Measurements from ENCODE around the gene LBH.

Gene LBH

DNA sequence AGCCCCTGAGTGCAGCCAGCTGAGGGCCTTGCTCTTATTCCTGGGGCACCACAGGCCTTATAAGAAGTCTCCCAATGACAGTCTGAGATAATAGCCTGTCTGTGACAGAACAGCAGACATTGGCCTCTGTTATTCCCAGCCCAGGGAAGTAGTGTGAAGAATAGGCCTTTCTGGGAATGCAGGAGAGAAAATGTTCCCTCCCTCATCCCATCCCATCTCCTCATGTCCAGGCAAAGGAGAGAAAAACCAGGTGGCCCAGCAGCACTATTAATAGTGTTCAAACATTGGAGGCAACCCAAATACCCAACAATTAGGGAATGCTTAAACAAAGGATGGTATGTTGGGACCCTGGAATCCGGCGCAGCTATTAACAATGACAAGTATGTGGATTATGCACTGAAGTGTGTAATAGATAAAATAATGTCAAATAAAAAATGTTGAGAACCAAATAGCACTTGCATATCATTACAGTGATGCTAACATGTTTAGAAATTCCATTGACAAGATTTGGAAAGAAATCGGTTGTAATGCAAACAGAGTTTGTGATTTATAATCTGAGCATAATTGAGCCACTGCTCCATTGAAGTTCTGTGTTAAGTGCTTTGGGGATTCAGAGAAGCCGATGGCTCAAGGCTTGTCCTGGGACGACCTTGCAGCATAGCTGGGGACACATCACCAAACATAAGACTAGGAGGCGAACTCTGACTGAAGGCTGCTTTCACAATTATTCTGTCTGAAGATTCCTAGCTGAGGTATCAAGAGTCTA lies 69.3 kb downstream of the LBH start:
- peaks cover 0 to 2% (median 0%) of the 10 kb centered on the region in 5 experiments for H3K9me3 ChIP-seq (ENCODE audit: control extremely low read depth in 1 of 5, control insufficient read depth in 4 of 5, insufficient read depth in 2 of 5, low read depth in 1 of 5, low read length in 4 of 5)
- DNase-seq = no peak
- no peaks in the 10 kb centered on the region for H3K36me3 ChIP-seq (ENCODE audit: control insufficient read depth in 4 of 4, insufficient read depth in 4 of 4, low read length in 3 of 4)
- no peaks in the 10 kb centered on the region for H3K27me3 ChIP-seq (replicated peaks in 2 of 5; ENCODE audit: control insufficient read depth in 4 of 5, insufficient read depth in 5 of 5, low read length in 4 of 5)
- ChIA-PET CTCF (no interaction called here), POLR2A (no interaction called here)
- no peak overlapping the region for H3K27ac ChIP-seq (ENCODE audit: insufficient read depth in 1 of 2, low read depth in 1 of 2, low read length in 2 of 2, poor library complexity in 1 of 2, severe bottlenecking in 2 of 2)
- no peaks in the 10 kb centered on the region for H3K4me1 ChIP-seq (ENCODE audit: control extremely low read depth in 1 of 4, control insufficient read depth in 4 of 4, insufficient read depth in 4 of 4, low read length in 3 of 4)
- H3K4me3 ChIP-seq (ENCODE audit: control insufficient read depth in 1 of 7, extremely low read depth in 1 of 7, insufficient read depth in 4 of 7, low read depth in 2 of 7, low read length in 6 of 7) = no peak overlapping the region
- WGBS (ENCODE audit: insufficient coverage) = 94% methylated on average over 4 of the region's 6 CpGs

DNA sequence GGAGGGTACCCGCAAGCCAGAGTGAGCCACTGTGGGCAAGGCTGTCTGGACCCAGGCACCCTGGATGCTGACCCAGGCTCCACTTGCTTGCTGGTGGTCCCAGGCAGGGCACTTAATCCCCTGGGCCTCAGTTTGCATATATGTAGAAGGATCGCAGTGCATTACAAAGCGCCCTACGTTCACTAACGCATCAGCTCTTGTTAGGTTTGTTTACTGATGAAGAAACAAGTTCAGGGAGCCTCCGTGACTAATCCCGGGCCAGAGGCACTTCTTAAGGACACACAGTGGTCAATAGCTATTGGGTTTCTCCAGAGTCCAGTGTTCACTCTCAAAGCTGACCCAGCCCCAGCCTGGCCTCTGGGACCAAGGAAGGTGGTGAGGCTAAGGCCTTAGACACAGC lies 70.2 kb downstream of the LBH start:
- H3K36me3 ChIP-seq (ENCODE audit: control insufficient read depth in 4 of 4, insufficient read depth in 4 of 4, low read length in 3 of 4) = no peaks in the 10 kb centered on the region
- H3K4me3 ChIP-seq (ENCODE audit: control insufficient read depth in 1 of 7, extremely low read depth in 1 of 7, insufficient read depth in 4 of 7, low read depth in 2 of 7, low read length in 6 of 7) = no peak overlapping the region
- POLR2A ChIA-PET = no interaction called here
- H3K27ac ChIP-seq (ENCODE audit: insufficient read depth in 1 of 2, low read depth in 1 of 2, low read length in 2 of 2, poor library complexity in 1 of 2, severe bottlenecking in 2 of 2) = no peak overlapping the region
- 100% methylated on average over 7 of the region's 7 CpGs for WGBS (ENCODE audit: insufficient coverage)
- no peaks in the 10 kb centered on the region for H3K27me3 ChIP-seq (replicated peaks in 2 of 5; ENCODE audit: control insufficient read depth in 4 of 5, insufficient read depth in 5 of 5, low read length in 4 of 5)
- no peaks in the 10 kb centered on the region for H3K4me1 ChIP-seq (ENCODE audit: control extremely low read depth in 1 of 4, control insufficient read depth in 4 of 4, insufficient read depth in 4 of 4, low read length in 3 of 4)
- peaks cover 0 to 3% (median 0%) of the 10 kb centered on the region in 5 experiments for H3K9me3 ChIP-seq (ENCODE audit: control extremely low read depth in 1 of 5, control insufficient read depth in 4 of 5, insufficient read depth in 2 of 5, low read depth in 1 of 5, low read length in 4 of 5)
- CTCF ChIA-PET = no interaction called here
- no peak for DNase-seq

DNA sequence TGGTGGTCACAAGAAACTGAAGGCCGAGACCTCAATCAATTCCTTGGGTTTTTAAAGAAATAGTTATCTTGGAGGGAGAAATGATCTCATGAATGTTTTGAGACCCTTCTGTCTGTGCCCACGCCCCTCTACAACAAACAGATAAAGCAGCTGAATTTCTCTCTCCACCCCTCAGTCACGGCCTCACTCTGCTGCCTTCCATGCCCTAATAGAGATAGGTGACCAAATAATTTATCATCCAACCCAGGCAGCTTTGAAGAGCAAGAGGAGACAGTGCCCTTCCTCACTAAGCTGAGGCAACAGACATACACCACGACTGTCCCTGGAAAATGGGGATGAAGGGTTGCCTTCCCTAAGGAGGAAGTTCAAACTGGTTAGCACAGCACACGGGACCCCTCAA lies 71.2 kb downstream of the LBH start:
- 86% methylated on average over 3 of the region's 5 CpGs for WGBS (ENCODE audit: insufficient coverage)
- Histone ChIP-seq H3K9me3 (ENCODE audit: control extremely low read depth in 1 of 5, control insufficient read depth in 4 of 5, insufficient read depth in 2 of 5, low read depth in 1 of 5, low read length in 4 of 5) (peaks cover 0 to 5% (median 0%) of the 10 kb centered on the region in 5 experiments), H3K4me3 (ENCODE audit: control insufficient read depth in 1 of 7, extremely low read depth in 1 of 7, insufficient read depth in 4 of 7, low read depth in 2 of 7, low read length in 6 of 7) (no peak overlapping the region), H3K27me3 (replicated peaks in 2 of 5; ENCODE audit: control insufficient read depth in 4 of 5, insufficient read depth in 5 of 5, low read length in 4 of 5) (no peaks in the 10 kb centered on the region), H3K27ac (ENCODE audit: insufficient read depth in 1 of 2, low read depth in 1 of 2, low read length in 2 of 2, poor library complexity in 1 of 2, severe bottlenecking in 2 of 2) (no peak overlapping the region), H3K36me3 (ENCODE audit: control insufficient read depth in 4 of 4, insufficient read depth in 4 of 4, low read length in 3 of 4) (no peaks in the 10 kb centered on the region), H3K4me1 (ENCODE audit: control extremely low read depth in 1 of 4, control insufficient read depth in 4 of 4, insufficient read depth in 4 of 4, low read length in 3 of 4) (no peaks in the 10 kb centered on the region)
- DNase-seq = no peak
- ChIA-PET POLR2A (no interaction called here), CTCF (no interaction called here)

DNA sequence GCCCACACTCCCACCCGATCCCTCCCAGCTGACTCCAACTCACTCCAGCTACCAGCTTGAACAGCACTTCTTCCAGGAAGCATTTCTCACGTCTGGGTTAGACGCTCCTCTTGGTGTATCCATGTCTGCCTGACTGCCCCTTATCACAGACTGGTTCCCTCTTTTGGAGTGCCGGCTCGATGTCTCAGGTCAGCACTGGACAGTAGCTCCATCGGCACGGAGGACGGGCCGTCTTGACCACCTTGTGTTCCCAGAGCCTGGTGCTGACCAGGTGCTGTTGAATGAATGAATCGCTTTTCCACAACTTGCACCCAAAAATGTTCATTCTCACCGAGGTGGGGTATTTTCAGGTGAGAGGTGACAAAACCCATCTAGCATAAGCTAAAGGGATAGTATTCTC lies 71.8 kb downstream of the LBH start:
- CTCF ChIA-PET = no interaction called here
- Histone ChIP-seq H3K36me3 (ENCODE audit: control insufficient read depth in 4 of 4, insufficient read depth in 4 of 4, low read length in 3 of 4) (no peaks in the 10 kb centered on the region), H3K4me3 (ENCODE audit: control insufficient read depth in 1 of 7, extremely low read depth in 1 of 7, insufficient read depth in 4 of 7, low read depth in 2 of 7, low read length in 6 of 7) (no peak overlapping the region), H3K4me1 (ENCODE audit: control extremely low read depth in 1 of 4, control insufficient read depth in 4 of 4, insufficient read depth in 4 of 4, low read length in 3 of 4) (no peaks in the 10 kb centered on the region), H3K9me3 (ENCODE audit: control extremely low read depth in 1 of 5, control insufficient read depth in 4 of 5, insufficient read depth in 2 of 5, low read depth in 1 of 5, low read length in 4 of 5) (peaks cover 0 to 5% (median 0%) of the 10 kb centered on the region in 5 experiments), H3K27ac (ENCODE audit: insufficient read depth in 1 of 2, low read depth in 1 of 2, low read length in 2 of 2, poor library complexity in 1 of 2, severe bottlenecking in 2 of 2) (no peak overlapping the region), H3K27me3 (replicated peaks in 2 of 5; ENCODE audit: control insufficient read depth in 4 of 5, insufficient read depth in 5 of 5, low read length in 4 of 5) (no peaks in the 10 kb centered on the region)
- POLR2A ChIA-PET = no interaction called here
- 95% methylated on average over 10 of the region's 11 CpGs for WGBS (ENCODE audit: insufficient coverage)
- no peak for DNase-seq

DNA sequence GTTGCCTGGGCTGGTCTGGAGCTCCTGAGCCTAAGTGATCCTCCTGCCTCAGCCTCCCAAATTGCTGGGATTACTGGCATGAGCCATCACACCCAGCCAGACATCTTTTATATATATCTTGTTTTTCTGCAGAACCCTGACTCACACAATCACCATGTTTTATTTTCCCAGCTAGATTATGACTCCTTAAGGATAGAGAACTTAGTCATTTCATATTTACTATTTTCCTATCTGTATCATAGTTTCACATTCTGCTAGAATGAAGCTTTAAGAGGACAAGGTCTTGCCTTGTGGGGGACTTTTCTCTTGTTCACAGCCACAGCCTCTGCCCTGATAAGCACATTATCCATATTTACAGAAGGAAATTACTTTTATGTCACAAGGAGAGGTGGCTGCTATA lies 73.9 kb downstream of the LBH start:
- Histone ChIP-seq H3K4me3 (ENCODE audit: control insufficient read depth in 1 of 7, extremely low read depth in 1 of 7, insufficient read depth in 4 of 7, low read depth in 2 of 7, low read length in 6 of 7) (no peak overlapping the region), H3K9me3 (ENCODE audit: control extremely low read depth in 1 of 5, control insufficient read depth in 4 of 5, insufficient read depth in 2 of 5, low read depth in 1 of 5, low read length in 4 of 5) (peaks cover 0 to 5% (median 0%) of the 10 kb centered on the region in 5 experiments), H3K36me3 (ENCODE audit: control insufficient read depth in 4 of 4, insufficient read depth in 4 of 4, low read length in 3 of 4) (no peaks in the 10 kb centered on the region), H3K4me1 (ENCODE audit: control extremely low read depth in 1 of 4, control insufficient read depth in 4 of 4, insufficient read depth in 4 of 4, low read length in 3 of 4) (no peaks in the 10 kb centered on the region), H3K27me3 (replicated peaks in 2 of 5; ENCODE audit: control insufficient read depth in 4 of 5, insufficient read depth in 5 of 5, low read length in 4 of 5) (no peaks in the 10 kb centered on the region), H3K27ac (ENCODE audit: insufficient read depth in 1 of 2, low read depth in 1 of 2, low read length in 2 of 2, poor library complexity in 1 of 2, severe bottlenecking in 2 of 2) (no peak overlapping the region)
- CTCF ChIA-PET = no interaction called here
- POLR2A ChIA-PET = no interaction called here
- DNase-seq = no peak

DNA sequence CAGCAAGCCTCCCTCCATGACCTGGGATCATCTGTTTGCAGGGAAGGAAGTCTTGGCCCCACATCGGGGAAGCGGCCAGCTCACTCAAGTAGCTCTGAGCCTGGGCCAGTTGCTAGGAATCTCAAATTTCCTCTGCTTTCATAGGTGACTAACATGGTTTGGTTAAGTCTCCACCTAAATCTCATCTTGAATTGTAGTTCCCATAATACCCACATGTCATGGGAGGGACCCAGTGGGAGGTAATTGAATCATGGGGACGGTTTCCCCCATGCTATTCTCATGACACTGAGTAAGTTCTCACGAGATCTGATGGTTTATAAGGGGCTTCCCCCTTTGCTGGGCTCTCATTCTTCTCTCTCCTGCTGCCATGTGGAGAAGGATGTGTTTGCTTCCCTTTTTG lies 75.2 kb downstream of the LBH start:
- no peaks in the 10 kb centered on the region for H3K27me3 ChIP-seq (replicated peaks in 2 of 5; ENCODE audit: control insufficient read depth in 4 of 5, insufficient read depth in 5 of 5, low read length in 4 of 5)
- CTCF ChIA-PET = no interaction called here
- no peak for DNase-seq
- 100% methylated on average over 4 of the region's 4 CpGs for WGBS (ENCODE audit: insufficient coverage)
- H3K27ac ChIP-seq (ENCODE audit: insufficient read depth in 1 of 2, low read depth in 1 of 2, low read length in 2 of 2, poor library complexity in 1 of 2, severe bottlenecking in 2 of 2) = no peak overlapping the region
- H3K9me3 ChIP-seq (ENCODE audit: control extremely low read depth in 1 of 5, control insufficient read depth in 4 of 5, insufficient read depth in 2 of 5, low read depth in 1 of 5, low read length in 4 of 5) = peaks cover 0 to 5% (median 0%) of the 10 kb centered on the region in 5 experiments
- H3K4me3 ChIP-seq (ENCODE audit: control insufficient read depth in 1 of 7, extremely low read depth in 1 of 7, insufficient read depth in 4 of 7, low read depth in 2 of 7, low read length in 6 of 7) = no peak overlapping the region
- H3K4me1 ChIP-seq (ENCODE audit: control extremely low read depth in 1 of 4, control insufficient read depth in 4 of 4, insufficient read depth in 4 of 4, low read length in 3 of 4) = no peaks in the 10 kb centered on the region
- POLR2A ChIA-PET = no interaction called here
- H3K36me3 ChIP-seq (ENCODE audit: control insufficient read depth in 4 of 4, insufficient read depth in 4 of 4, low read length in 3 of 4) = no peaks in the 10 kb centered on the region

DNA sequence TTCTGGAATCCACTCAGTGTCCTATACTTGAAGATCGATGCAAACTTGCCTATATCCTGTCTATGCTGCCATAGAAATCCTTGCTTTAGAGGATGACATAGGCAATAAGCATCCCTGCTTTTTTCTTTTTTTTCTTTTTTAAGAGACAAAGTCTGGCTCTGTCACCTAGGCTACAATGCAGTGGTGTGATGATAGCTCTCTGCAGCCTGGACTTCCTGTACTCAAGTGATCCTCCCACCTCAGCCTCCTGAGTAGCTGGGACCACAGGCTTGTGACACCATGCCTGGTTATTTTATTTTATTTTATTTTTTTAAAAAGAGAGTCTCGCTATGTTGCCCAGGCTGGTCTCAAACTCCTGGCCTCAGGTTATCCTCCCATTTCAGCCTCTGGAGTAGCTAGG lies 76.9 kb downstream of the LBH start:
- CTCF ChIA-PET = interaction anchor here (1.1 kb wide), 1 partner anchor 11 kb away, joined by 3 read pairs; no protein-coding TSS in a partner anchor
- Histone ChIP-seq H3K27ac (ENCODE audit: insufficient read depth in 1 of 2, low read depth in 1 of 2, low read length in 2 of 2, poor library complexity in 1 of 2, severe bottlenecking in 2 of 2) (no peak overlapping the region), H3K36me3 (ENCODE audit: control insufficient read depth in 4 of 4, insufficient read depth in 4 of 4, low read length in 3 of 4) (no peaks in the 10 kb centered on the region), H3K4me1 (ENCODE audit: control extremely low read depth in 1 of 4, control insufficient read depth in 4 of 4, insufficient read depth in 4 of 4, low read length in 3 of 4) (no peaks in the 10 kb centered on the region), H3K9me3 (ENCODE audit: control extremely low read depth in 1 of 5, control insufficient read depth in 4 of 5, insufficient read depth in 2 of 5, low read depth in 1 of 5, low read length in 4 of 5) (peaks cover 0 to 5% (median 0%) of the 10 kb centered on the region in 5 experiments), H3K27me3 (replicated peaks in 2 of 5; ENCODE audit: control insufficient read depth in 4 of 5, insufficient read depth in 5 of 5, low read length in 4 of 5) (no peaks in the 10 kb centered on the region), H3K4me3 (ENCODE audit: control insufficient read depth in 1 of 7, extremely low read depth in 1 of 7, insufficient read depth in 4 of 7, low read depth in 2 of 7, low read length in 6 of 7) (no peak overlapping the region)
- 100% methylated on average over 2 of the region's 2 CpGs for WGBS (ENCODE audit: insufficient coverage)
- DNase-seq = no peak
- POLR2A ChIA-PET = no interaction called here
